Glutamatergic neuron (in vitro differentiated cells): Measurements from ENCODE around the gene PRKAG2. TPM values are rescaled to one million over a fixed set of nuclear protein-coding genes. Genes with fewer than 3 reads are reported as not detected.

Source experiments
- DNase-seq: peaks from one replicate; pipeline ENCODE4 v3.0.0; 2022
- H3K27ac Mint-ChIP-seq: one replicate; pipeline ENCODE4 v1.8.0; 2020; ENCODE audit warnings: mild to moderate bottlenecking, mixed read lengths, inconsistent platforms; ENCODE audit not compliant: unreplicated experiment
- H3K27me3 Mint-ChIP-seq: one replicate; pipeline ENCODE4 v1.8.0; 2020; ENCODE audit warnings: mild to moderate bottlenecking, moderate library complexity, mixed read lengths, inconsistent platforms; ENCODE audit not compliant: unreplicated experiment
- H3K36me3 Mint-ChIP-seq: one replicate; pipeline ENCODE4 v1.8.0; 2020; ENCODE audit warnings: mild to moderate bottlenecking, mixed read lengths, inconsistent platforms; ENCODE audit not compliant: unreplicated experiment
- H3K4me1 Mint-ChIP-seq: one replicate; pipeline ENCODE4 v1.8.0; 2020; ENCODE audit warnings: mild to moderate bottlenecking, low read depth, mixed read lengths, inconsistent platforms; ENCODE audit not compliant: unreplicated experiment
- H3K4me3 Mint-ChIP-seq: one replicate; pipeline ENCODE4 v1.8.0; 2020; ENCODE audit warnings: mild to moderate bottlenecking, mixed read lengths, inconsistent platforms; ENCODE audit not compliant: unreplicated experiment
- H3K9me3 Mint-ChIP-seq: one replicate; pipeline ENCODE4 v1.8.0; 2020; ENCODE audit warnings: mild to moderate bottlenecking, moderate library complexity, mixed read lengths, inconsistent platforms; ENCODE audit not compliant: unreplicated experiment
- CTCF ChIP-seq: fragments of 200-600 bp; sonication (generic); IDR thresholded peaks from one replicate; pipeline ENCODE4 v1.5.0; 2021; ENCODE audit not compliant: partially characterized antibody, unreplicated experiment
- total RNA-seq: library from RNA; stranded (reverse); fragmentation: NEBNext Ultra II Directional; extraction: Animal tissue kit (Norgen Biotek cat#: 25700); gene quantifications from one replicate; pipeline ENCODE4 v1.2.1, GENCODE V29; 2021; ENCODE audit not compliant: unreplicated experiment

PRKAG2 gene
- total RNA-seq, 1 donor from 2014 or later = 24.7 TPM

- peaks cover 10% of the 10 kb centered on the region for H3K4me1 Mint-ChIP-seq
- peaks cover 4% of the 10 kb centered on the region for H3K27me3 Mint-ChIP-seq
- H3K36me3 Mint-ChIP-seq = no peaks in the 10 kb centered on the region
- DNase-seq = no peak
- peaks cover 4% of the 10 kb centered on the region for H3K9me3 Mint-ChIP-seq
- no peak overlapping the region for H3K27ac Mint-ChIP-seq
- no peak for TF ChIP-seq CTCF
- no peak overlapping the region for H3K4me3 Mint-ChIP-seq
Measured at GRCh38 chr7:151905353-151905752, 28.4 kb upstream of the PRKAG2 start.

- Mint-ChIP-seq H3K4me1 (peaks cover 13% of the 10 kb centered on the region), H3K27ac (no peak overlapping the region), H3K4me3 (no peak overlapping the region), H3K27me3 (peaks cover 8% of the 10 kb centered on the region), H3K36me3 (no peaks in the 10 kb centered on the region), H3K9me3 (peaks cover 4% of the 10 kb centered on the region)
- DNase-seq = no peak
- no peak for TF ChIP-seq CTCF
Measured at GRCh38 chr7:151904270-151904669, 27.4 kb upstream of the PRKAG2 start.

- no peak for TF ChIP-seq CTCF
- Mint-ChIP-seq H3K4me3 (no peak overlapping the region), H3K9me3 (peaks cover 4% of the 10 kb centered on the region), H3K27ac (no peak overlapping the region), H3K36me3 (no peaks in the 10 kb centered on the region), H3K27me3 (peaks cover 10% of the 10 kb centered on the region), H3K4me1 (peaks cover 13% of the 10 kb centered on the region)
- DNase-seq = no peak
Measured at GRCh38 chr7:151903249-151904032, 26.5 kb upstream of the PRKAG2 start.

- Mint-ChIP-seq H3K36me3 (no peaks in the 10 kb centered on the region), H3K4me1 (peaks cover 18% of the 10 kb centered on the region), H3K27me3 (peaks cover 10% of the 10 kb centered on the region), H3K4me3 (no peak overlapping the region), H3K27ac (no peak overlapping the region), H3K9me3 (peaks cover 4% of the 10 kb centered on the region)
- DNase-seq = no peak
- no peak for TF ChIP-seq CTCF
Measured at GRCh38 chr7:151902311-151902710, 25.4 kb upstream of the PRKAG2 start.

GRCh38 chr7:151901828-151902227, 24.9 kb upstream of the PRKAG2 start:
- H3K27me3 Mint-ChIP-seq = peaks cover 9% of the 10 kb centered on the region
- DNase-seq = no peak
- peaks cover 19% of the 10 kb centered on the region for H3K4me1 Mint-ChIP-seq
- H3K27ac Mint-ChIP-seq = no peak overlapping the region
- H3K9me3 Mint-ChIP-seq = peaks cover 2% of the 10 kb centered on the region
- no peak overlapping the region for H3K4me3 Mint-ChIP-seq
- TF ChIP-seq CTCF = no peak
- H3K36me3 Mint-ChIP-seq = no peaks in the 10 kb centered on the region
